HFF-Myc (cell line): Measurements from ENCODE around the gene SHISA7.

Experiments used
- DNase-seq: peaks from one replicate; pipeline ENCODE4 v3.0.0-alpha.2; 2011; ENCODE audit warnings: low read depth; ENCODE audit errors: extremely low read depth
- H3K4me3 ChIP-seq: replicated peaks from 2 replicates; pipeline ENCODE4 v1.5.1; 2011; ENCODE audit warnings: low read depth, mild to moderate bottlenecking, control low read depth, low read length
- TF ChIP-seq, protein P1 (sequence below): IDR thresholded peaks from 2 replicates; pipeline ENCODE4 v1.5.1; 2012; ENCODE audit warnings: mild to moderate bottlenecking, low read depth, low read length, control low read depth; ENCODE audit errors: missing control alignments

The SHISA7 gene

DNA sequence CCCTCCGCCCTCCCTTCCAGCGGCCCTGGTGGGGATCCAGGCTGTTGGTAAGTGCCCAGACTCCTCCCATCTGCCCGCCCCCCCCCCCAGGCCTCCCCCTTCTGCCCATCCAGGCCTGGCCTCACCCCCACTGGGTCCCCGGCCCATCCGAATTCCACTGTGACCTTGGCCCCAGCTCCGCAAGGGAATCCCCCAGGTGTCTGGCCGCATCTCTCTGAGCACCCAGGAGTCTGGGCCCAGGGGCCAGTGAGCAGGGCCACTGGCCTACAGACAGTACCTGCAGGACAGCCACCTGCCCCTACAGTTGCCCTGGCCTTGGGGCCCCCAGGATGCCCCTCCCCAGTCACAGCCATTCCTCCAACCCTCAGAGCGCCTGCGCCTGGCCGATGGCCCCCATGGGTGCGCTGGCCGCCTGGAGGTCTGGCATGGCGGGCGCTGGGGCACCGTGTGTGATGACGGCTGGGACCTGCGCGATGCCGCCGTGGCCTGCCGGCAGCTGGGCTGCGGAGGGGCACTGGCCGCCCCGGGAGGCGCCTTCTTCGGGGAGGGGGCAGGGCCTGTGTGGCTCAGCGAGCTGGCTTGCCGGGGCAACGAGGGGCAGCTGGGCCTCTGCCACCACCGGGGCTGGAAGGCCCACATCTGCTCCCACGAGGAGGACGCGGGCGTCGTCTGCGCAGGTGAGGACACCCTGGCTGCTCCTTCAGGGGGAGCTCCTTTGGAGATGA is 46.0 kb upstream of the SHISA7 start:
- no peak for DNase-seq
- TF ChIP-seq, protein P1, sequence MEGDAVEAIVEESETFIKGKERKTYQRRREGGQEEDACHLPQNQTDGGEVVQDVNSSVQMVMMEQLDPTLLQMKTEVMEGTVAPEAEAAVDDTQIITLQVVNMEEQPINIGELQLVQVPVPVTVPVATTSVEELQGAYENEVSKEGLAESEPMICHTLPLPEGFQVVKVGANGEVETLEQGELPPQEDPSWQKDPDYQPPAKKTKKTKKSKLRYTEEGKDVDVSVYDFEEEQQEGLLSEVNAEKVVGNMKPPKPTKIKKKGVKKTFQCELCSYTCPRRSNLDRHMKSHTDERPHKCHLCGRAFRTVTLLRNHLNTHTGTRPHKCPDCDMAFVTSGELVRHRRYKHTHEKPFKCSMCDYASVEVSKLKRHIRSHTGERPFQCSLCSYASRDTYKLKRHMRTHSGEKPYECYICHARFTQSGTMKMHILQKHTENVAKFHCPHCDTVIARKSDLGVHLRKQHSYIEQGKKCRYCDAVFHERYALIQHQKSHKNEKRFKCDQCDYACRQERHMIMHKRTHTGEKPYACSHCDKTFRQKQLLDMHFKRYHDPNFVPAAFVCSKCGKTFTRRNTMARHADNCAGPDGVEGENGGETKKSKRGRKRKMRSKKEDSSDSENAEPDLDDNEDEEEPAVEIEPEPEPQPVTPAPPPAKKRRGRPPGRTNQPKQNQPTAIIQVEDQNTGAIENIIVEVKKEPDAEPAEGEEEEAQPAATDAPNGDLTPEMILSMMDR, result no peak
- no peak overlapping the region for H3K4me3 ChIP-seq

DNA sequence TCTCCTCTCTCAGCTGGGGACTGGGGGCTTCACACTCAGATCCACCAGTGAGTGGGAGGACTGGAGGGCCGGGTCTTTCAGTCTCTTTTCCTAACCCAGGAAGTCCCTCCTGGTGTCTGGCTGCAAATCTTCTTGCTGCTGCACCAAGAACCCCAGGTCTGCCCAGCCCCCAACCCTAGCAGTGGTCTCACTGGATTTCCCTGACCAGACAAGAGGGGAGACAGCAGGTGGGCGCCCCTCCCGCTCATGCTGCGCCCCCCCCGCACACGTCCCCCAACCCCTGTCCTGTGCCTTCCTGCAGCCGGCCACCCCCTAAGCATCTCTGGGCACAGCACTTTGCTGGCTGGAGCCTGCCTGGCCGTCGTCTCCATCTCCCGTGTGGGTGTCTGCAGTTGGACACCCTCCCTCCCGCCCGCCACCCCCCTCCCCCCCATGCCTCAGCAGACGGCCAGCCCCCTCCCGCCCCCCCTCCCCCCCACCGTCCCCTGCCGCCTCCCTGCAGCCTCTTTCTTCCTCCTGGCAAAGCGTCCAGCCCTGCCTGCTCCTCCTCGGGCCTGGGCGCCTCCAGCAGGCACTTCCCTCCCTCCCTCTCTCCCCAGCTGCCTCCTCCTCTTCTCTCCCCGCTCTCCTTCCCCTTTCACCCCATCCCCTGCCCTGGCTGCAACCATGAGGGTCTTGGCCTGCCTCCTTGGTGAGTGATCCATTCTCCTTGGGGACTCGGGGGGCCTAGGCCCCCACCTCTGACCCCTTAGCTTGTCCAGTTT is 45.0 kb upstream of the SHISA7 start, which contains the start of gene SSC5D:
Gene SSC5D, plus strand, starts transcription at position 513 of the 764 bp plus-strand sequence. Its CDS starts 154 bp downstream, at position 667.
- no peak for DNase-seq
- peak within 1 kb of the TSS; percentile 26 for H3K4me3 ChIP-seq
- TF ChIP-seq, protein P1, result no peak

DNA sequence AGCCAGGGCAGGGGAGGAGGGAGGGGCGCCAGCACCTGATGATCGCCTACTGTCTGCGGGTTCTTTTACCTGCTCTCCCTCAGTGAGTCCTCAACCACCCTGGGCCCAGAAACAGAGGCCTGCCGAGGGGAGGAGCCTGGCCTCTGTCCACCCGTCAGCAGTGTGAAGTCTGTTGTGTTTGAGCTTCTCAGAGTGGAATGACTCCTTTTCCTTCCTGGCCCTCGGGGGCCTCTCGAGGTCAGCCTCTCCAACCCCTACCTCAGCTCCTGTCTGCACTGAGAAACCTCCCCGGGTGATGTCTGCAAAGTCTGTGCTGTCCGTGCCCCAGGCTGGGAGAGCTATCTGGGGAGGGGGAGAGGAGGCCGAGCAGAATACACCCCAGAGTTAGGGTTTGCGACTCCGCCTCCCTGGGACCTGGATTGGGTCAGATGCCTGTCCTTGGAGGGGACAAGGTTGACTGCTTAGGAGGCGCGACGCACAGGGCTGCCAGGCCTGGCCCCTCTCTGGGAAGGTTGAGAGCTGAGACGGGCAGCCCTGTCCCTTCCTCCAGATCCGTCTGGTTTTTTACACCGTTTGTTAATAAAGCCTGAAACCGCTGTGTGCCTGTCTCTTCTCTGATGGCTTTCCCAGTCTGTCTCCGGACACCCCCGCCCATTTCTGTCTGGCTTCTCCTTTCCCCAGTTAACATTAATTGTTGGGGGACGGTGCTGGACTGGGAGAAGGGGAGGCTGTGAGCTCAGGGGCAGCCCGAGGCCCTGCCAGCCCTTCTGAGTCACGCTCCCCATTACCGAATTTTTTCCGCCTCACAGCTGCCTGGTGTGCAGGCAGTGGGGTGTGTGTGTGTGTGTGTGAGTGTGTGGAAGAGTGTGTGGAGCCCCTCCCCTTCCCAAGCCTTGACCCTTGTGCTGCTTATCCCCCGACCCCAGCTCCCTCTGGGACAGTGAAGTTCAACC is 44.1 kb upstream of the SHISA7 start:
- DNase-seq, result peak; percentile 71
- peak overlapping the region; percentile 26 for H3K4me3 ChIP-seq
- TF ChIP-seq, protein P1, result no peak

DNA sequence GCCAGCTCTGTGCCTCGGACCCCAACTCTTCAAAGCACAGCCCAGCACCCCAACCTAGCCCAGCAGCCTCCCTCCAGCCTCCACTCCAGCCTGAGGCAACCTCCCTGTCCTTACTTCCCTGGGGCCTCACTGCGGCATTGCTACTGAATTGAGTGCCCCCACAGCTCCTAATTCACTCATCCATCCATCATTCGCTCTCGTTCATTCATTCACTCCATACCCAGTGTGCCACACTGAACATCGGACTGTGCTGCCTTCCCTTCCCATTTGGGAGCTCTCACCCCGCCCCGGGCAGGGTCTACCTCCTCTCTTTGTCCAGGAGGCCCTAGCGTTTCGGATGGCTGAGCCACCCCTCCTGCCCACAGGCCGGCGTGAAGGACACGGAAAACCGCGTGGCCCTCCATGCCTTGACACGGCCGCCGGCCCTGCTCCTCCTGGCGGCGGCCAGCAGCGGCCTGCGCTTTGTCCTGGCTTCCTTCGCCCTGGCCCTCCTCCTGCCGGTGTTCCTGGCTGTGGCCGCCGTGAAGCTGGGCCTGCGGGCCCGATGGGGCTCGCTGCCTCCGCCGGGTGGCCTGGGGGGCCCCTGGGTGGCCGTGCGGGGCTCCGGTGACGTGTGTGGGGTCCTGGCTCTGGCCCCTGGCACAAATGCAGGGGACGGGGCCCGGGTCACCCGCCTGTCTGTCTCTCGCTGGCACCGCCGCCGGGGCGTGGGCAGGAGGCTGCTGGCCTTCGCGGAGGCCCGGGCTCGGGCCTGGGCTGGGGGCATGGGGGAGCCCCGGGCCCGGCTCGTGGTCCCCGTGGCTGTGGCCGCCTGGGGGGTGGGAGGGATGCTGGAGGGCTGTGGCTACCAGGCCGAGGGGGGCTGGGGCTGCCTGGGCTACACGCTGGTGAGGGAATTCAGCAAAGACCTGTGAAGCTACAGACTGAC is 43.2 kb upstream of the SHISA7 start:
- TF ChIP-seq, protein P1, result no peak
- no peak for DNase-seq
- H3K4me3 ChIP-seq, result peak overlapping the region; percentile 71

DNA sequence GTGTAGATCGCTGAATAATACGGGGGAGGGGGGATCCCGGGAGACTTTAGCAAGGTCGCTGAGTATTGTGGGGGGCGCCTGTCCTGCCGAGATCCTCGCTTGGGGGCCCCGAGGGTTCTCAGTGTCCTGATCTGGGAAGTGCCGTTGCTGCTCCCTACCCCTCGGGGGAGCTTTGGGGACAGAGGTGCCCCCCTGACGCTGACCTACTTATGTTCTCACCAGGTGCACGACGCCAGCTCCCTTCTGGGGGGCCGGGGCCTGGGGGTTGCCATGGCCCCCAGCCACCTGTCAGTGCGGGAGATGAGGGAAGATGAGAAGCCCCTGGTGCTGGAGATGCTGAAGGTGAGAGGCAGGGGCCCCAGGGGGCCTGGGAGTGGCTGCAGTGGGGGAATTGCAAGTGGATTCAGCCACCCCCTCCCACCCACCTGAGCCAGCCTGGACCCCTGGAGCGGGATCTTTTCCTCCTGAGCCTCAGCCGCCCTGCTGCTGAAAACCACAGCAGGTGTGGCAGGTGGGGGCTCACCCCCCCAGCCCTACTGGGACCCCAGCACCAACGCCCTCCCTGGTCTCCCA is 42.4 kb upstream of the SHISA7 start:
- no peak for DNase-seq
- peak overlapping the region; percentile 71 for H3K4me3 ChIP-seq
- TF ChIP-seq, protein P1, result no peak
